IPS DF 4.7 (cell line): ENCODE measurements around the gene ASPN.

ENCODE experiments used
- DNase-seq: peaks from one replicate; pipeline ENCODE4 v3.0.0-alpha.2; 2013; ENCODE audit warnings: low spot score; ENCODE audit errors: extremely low read depth

ASPN gene

GRCh38 chr9:92476962-92477361, 5.3 kb downstream of the ASPN start:
- no peak for DNase-seq

- no peak for DNase-seq
These were observed 7.7 kb downstream of the ASPN start for GRCh38 chr9:92474587-92474986.

- DNase-seq = no peak
These were observed 14.1 kb downstream of the ASPN start for GRCh38 chr9:92468206-92468605.

GRCh38 chr9:92467511-92467910, 14.8 kb downstream of the ASPN start:
- DNase-seq = no peak

- no peak for DNase-seq
These were observed 15.3 kb downstream of the ASPN start for GRCh38 chr9:92467041-92467440.

- DNase-seq = no peak
These were observed 18.3 kb downstream of the ASPN start for GRCh38 chr9:92463984-92464383.

- DNase-seq = no peak
These were observed 18.9 kb downstream of the ASPN start for GRCh38 chr9:92463387-92463786.

GRCh38 chr9:92457576-92457975, 24.7 kb downstream of the ASPN start:
- no peak for DNase-seq

- no peak for DNase-seq
These were observed 27.1 kb downstream of the ASPN start for GRCh38 chr9:92455217-92455616.

GRCh38 chr9:92446536-92446935, 35.8 kb downstream of the ASPN start:
- no peak for DNase-seq

- no peak for DNase-seq
These were observed 37.5 kb downstream of the ASPN start for GRCh38 chr9:92444841-92445240.

GRCh38 chr9:92440751-92441046, 41.6 kb downstream of the ASPN start:
- DNase-seq = no peak

- DNase-seq = no peak
These were observed 42.2 kb downstream of the ASPN start for GRCh38 chr9:92439921-92440750.

GRCh38 chr9:92438900-92439526, 43.3 kb downstream of the ASPN start:
- no peak for DNase-seq

- DNase-seq = no peak
These were observed 47.0 kb downstream of the ASPN start for GRCh38 chr9:92435263-92435662.

- no peak for DNase-seq
These were observed 49.2 kb downstream of the ASPN start for GRCh38 chr9:92432972-92433548.

- DNase-seq = no peak
These were observed 50.0 kb downstream of the ASPN start for GRCh38 chr9:92432350-92432749.

GRCh38 chr9:92429836-92430235, 52.5 kb downstream of the ASPN start:
- DNase-seq = no peak

GRCh38 chr9:92426501-92427145, 55.7 kb downstream of the ASPN start:
- DNase-seq = no peak

- no peak for DNase-seq
These were observed 56.8 kb downstream of the ASPN start for GRCh38 chr9:92425474-92425873.

- no peak for DNase-seq
These were observed 58.0 kb downstream of the ASPN start, which contains the start of gene OMD for GRCh38 chr9:92424340-92424739. TSS of gene OMD (minus strand) at chr9:92424471. CDS start at chr9:92417558, 6,913 bp downstream.

GRCh38 chr9:92423612-92424011, 58.7 kb downstream of the ASPN start:
- no peak for DNase-seq
